KMS-11 (cell line): ENCODE results near the gene TRIO.

Source experiments
- H2AFZ ChIP-seq: fragments of 200-600 bp; sonication (generic); 2 replicates; pipeline ENCODE4 v1.6.1; 2016; ENCODE audit warnings: antibody characterized with exemption, mixed run types, low read depth
- H3K27ac ChIP-seq: fragments of 200-600 bp; sonication (generic); 2 replicates; pipeline ENCODE4 v1.6.1; 2016; ENCODE audit warnings: mild to moderate bottlenecking, mixed run types
- H3K27me3 ChIP-seq: fragments of 200-600 bp; sonication (generic); 2 replicates; pipeline ENCODE4 v1.6.1; 2017; ENCODE audit warnings: mild to moderate bottlenecking, low read depth, mixed run types, moderate library complexity; ENCODE audit not compliant: insufficient read depth
- H3K36me3 ChIP-seq: fragments of 200-600 bp; sonication (generic); 2 replicates; pipeline ENCODE4 v1.6.1; 2017; ENCODE audit warnings: mild to moderate bottlenecking, mixed run types; ENCODE audit not compliant: insufficient read depth
- H3K4me1 ChIP-seq: fragments of 200-600 bp; sonication (generic); 2 replicates; pipeline ENCODE4 v1.6.1; 2016; ENCODE audit warnings: mild to moderate bottlenecking, low read depth, mixed run types; ENCODE audit not compliant: poor library complexity, severe bottlenecking
- H3K4me2 ChIP-seq: fragments of 200-600 bp; sonication (generic); 2 replicates; pipeline ENCODE4 v1.7.0; 2016; ENCODE audit warnings: mild to moderate bottlenecking, mixed run types
- H3K4me3 ChIP-seq: fragments of 200-600 bp; sonication (generic); IDR thresholded peaks from 2 replicates; pipeline ENCODE4 v1.6.1; 2017; ENCODE audit warnings: low read depth, low read length, mixed read lengths; ENCODE audit not compliant: insufficient read depth
- H3K79me2 ChIP-seq: fragments of 200-600 bp; sonication (generic); 2 replicates; pipeline ENCODE4 v1.6.1; 2016; ENCODE audit warnings: low read depth, mixed run types; ENCODE audit not compliant: insufficient read depth
- H3K9ac ChIP-seq: fragments of 200-600 bp; sonication (generic); 2 replicates; pipeline ENCODE4 v1.6.1; 2016; ENCODE audit warnings: mild to moderate bottlenecking, mixed run types
- H4K20me1 ChIP-seq: fragments of 200-600 bp; sonication (generic); 2 replicates; pipeline ENCODE4 v1.6.1; 2016; ENCODE audit warnings: mild to moderate bottlenecking, mixed run types; ENCODE audit not compliant: insufficient read depth
- CTCF ChIP-seq: fragments of 200-600 bp; sonication (generic); conservative IDR thresholded peaks from 2 replicates; pipeline ENCODE4 v1.6.1; 2017; ENCODE audit warnings: low read depth, mild to moderate bottlenecking, antibody characterized with exemption, low read length, moderate library complexity, mixed read lengths

Gene TRIO

GRCh38 chr5:14356305-14356704 is 213.2 kb downstream of the TRIO start:
- Histone ChIP-seq H3K4me1 (peaks cover 9% of the 10 kb centered on the region), H3K27ac (no peak overlapping the region), H3K36me3 (no peaks in the 10 kb centered on the region), H3K9ac (no peak overlapping the region), H3K79me2 (peaks cover 11% of the 10 kb centered on the region; the same call in 1 of the 2 replicates), H2AFZ (no peak overlapping the region), H4K20me1 (no peaks in the 10 kb centered on the region), H3K4me3 (no peak overlapping the region), H3K27me3 (no peaks in the 10 kb centered on the region), H3K4me2 (no peak overlapping the region)
- no peak for TF ChIP-seq CTCF

- Histone ChIP-seq H3K36me3 (no peaks in the 10 kb centered on the region), H3K27ac (no peak overlapping the region), H3K9ac (no peak overlapping the region), H2AFZ (no peak overlapping the region), H3K4me2 (no peak overlapping the region), H3K4me3 (no peak overlapping the region), H4K20me1 (no peaks in the 10 kb centered on the region), H3K79me2 (peaks cover 11% of the 10 kb centered on the region; the same call in 1 of the 2 replicates), H3K27me3 (no peaks in the 10 kb centered on the region), H3K4me1 (peaks cover 9% of the 10 kb centered on the region)
- TF ChIP-seq CTCF, result no peak
These were observed 214.3 kb downstream of the TRIO start for GRCh38 chr5:14357441-14357840.

- H3K27me3 ChIP-seq, result no peaks in the 10 kb centered on the region
- no peaks in the 10 kb centered on the region for H3K36me3 ChIP-seq
- no peak overlapping the region for H3K27ac ChIP-seq
- no peak overlapping the region for H3K9ac ChIP-seq
- H3K4me2 ChIP-seq, result no peak overlapping the region
- peaks cover 11% of the 10 kb centered on the region; the same call in 1 of the 2 replicates for H3K79me2 ChIP-seq
- no peak overlapping the region for H2AFZ ChIP-seq
- H4K20me1 ChIP-seq, result no peaks in the 10 kb centered on the region
- no peak for TF ChIP-seq CTCF
- H3K4me3 ChIP-seq, result no peak overlapping the region
- H3K4me1 ChIP-seq, result peaks cover 9% of the 10 kb centered on the region
These were observed 214.7 kb downstream of the TRIO start for GRCh38 chr5:14357851-14358250.

- peaks cover 10% of the 10 kb centered on the region; the same call in 1 of the 2 replicates for H3K79me2 ChIP-seq
- H3K4me1 ChIP-seq, result peaks cover 9% of the 10 kb centered on the region
- no peak overlapping the region for H3K4me3 ChIP-seq
- H3K9ac ChIP-seq, result no peak overlapping the region
- H2AFZ ChIP-seq, result no peak overlapping the region
- H3K36me3 ChIP-seq, result no peaks in the 10 kb centered on the region
- H3K4me2 ChIP-seq, result no peak overlapping the region
- H4K20me1 ChIP-seq, result no peaks in the 10 kb centered on the region
- no peak for TF ChIP-seq CTCF
- no peaks in the 10 kb centered on the region for H3K27me3 ChIP-seq
- no peak overlapping the region for H3K27ac ChIP-seq
These were observed 215.4 kb downstream of the TRIO start for GRCh38 chr5:14358536-14358935.
